NCI-H2227 (cell line): Measurements from ENCODE around the gene PNLIPRP3.

Experiments
- DNase-seq: peaks from one replicate; lab custom pipeline; 2025; ENCODE audit not compliant: unreplicated experiment; lab: John Stamatoyannopoulos, UW

PNLIPRP3 gene

GRCh38 chr10:116450861-116451260 is 23.2 kb downstream of the PNLIPRP3 start:
- no peak for DNase-seq

GRCh38 chr10:116451711-116452337 is 24.2 kb downstream of the PNLIPRP3 start:
- DNase-seq = no peak

GRCh38 chr10:116452338-116452720 is 24.7 kb downstream of the PNLIPRP3 start:
- DNase-seq = no peak

GRCh38 chr10:116457488-116457887 is 29.8 kb downstream of the PNLIPRP3 start:
- no peak for DNase-seq

GRCh38 chr10:116460219-116460618 is 32.6 kb downstream of the PNLIPRP3 start:
- DNase-seq = no peak

GRCh38 chr10:116461680-116462079 is 34.0 kb downstream of the PNLIPRP3 start:
- DNase-seq = no peak

- DNase-seq = no peak
Observed at GRCh38 chr10:116464257-116464656, 36.6 kb downstream of the PNLIPRP3 start.

- DNase-seq = no peak
Observed at GRCh38 chr10:116465546-116465945, 37.9 kb downstream of the PNLIPRP3 start.

GRCh38 chr10:116466715-116467422 is 39.2 kb downstream of the PNLIPRP3 start:
- DNase-seq = no peak

GRCh38 chr10:116469437-116469836 is 41.8 kb downstream of the PNLIPRP3 start:
- no peak for DNase-seq

GRCh38 chr10:116470071-116470470 is 42.4 kb downstream of the PNLIPRP3 start:
- no peak for DNase-seq

- no peak for DNase-seq
Observed at GRCh38 chr10:116470768-116471415, 43.2 kb downstream of the PNLIPRP3 start.

GRCh38 chr10:116472891-116473290 is 45.2 kb downstream of the PNLIPRP3 start:
- no peak for DNase-seq

- DNase-seq = no peak
Observed at GRCh38 chr10:116475866-116476265, 48.2 kb downstream of the PNLIPRP3 start.

GRCh38 chr10:116476461-116476860 is 48.8 kb downstream of the PNLIPRP3 start:
- no peak for DNase-seq

GRCh38 chr10:116477986-116478664 is 50.5 kb downstream of the PNLIPRP3 start:
- DNase-seq = no peak

- DNase-seq = no peak
Observed at GRCh38 chr10:116486770-116487448, 59.3 kb downstream of the PNLIPRP3 start.

- DNase-seq = no peak
Observed at GRCh38 chr10:116487522-116488430, 60.1 kb downstream of the PNLIPRP3 start.

- no peak for DNase-seq
Observed at GRCh38 chr10:116489460-116489859, 61.8 kb downstream of the PNLIPRP3 start.

GRCh38 chr10:116490028-116490662 is 62.5 kb downstream of the PNLIPRP3 start:
- DNase-seq = peak; percentile 18
